Measurements from ENCODE around the gene ERC2. TPM values are rescaled to one million over a fixed set of nuclear protein-coding genes. Genes with fewer than 3 reads are reported as not detected.

The ERC2 gene
- total and polyA plus RNA-seq, 2 donors (not counting 3 experiments of a cell fraction or from before 2014, with no cell fraction given): 5.6 to 15.5 TPM

DNA sequence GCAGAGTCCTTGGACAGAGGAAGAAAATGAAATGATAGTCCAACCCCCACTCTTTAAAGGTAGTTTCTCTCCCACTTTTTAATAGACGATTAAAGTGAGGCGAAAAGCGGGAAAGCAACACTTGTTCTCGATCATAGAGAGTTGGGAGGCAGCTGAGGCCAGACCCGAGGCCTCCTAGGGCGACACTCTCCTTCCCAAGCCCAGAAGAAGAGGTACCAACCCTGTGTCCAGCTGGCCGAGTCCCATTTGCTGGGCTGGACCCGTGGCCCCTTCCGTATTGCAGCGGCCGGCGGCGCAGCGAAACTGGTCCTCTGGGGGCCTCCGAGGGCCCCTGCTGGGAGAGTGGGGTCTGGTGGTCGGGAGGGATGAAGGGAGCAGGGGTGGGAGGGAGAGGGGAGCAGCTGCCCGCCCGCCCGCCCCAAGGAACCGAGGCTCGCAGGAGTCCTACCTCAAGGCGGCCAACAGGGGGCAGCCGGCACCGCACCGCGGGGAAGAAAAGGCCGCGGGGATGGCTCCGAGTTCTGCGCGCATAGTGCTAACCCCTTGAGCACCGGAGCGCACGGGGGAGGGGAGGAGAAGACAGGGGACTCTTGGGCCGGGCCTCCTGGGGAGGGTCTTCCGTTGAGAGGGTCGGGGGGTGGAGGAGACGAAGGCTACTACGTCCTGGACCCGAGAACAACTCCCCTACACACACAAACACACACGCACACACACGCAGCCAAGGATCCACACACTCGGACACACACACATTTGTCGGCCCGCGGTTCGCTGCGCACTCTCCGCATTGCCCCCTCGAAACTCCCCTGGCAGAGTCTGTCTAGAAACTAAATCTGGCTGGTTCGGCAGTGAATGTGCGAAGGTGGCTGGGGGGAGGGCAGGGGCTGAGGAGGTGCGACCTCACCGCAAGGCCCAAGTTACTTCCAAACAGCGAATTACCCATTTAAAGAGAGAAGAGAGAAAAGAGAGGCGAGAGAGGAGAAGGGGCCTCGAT, 983.2 kb downstream of the ERC2 start:
- FAIRE-seq (peak; percentile 54), DNase-seq (ENCODE audit: low read depth, low spot score) (peak; percentile 53)
- H4K20me1 ChIP-seq (replicated peaks; ENCODE audit: control insufficient read depth, extremely low read depth, insufficient read depth, low read length): no peaks in the 10 kb centered on the region
- no peaks in the 10 kb centered on the region for H3K79me2 ChIP-seq (ENCODE audit: control insufficient read depth, insufficient read depth, low read length)
- CTCF ChIA-PET: interaction anchor here (0.6 to 5.8 kb wide), 14 partner anchors 9 to 1547 kb away, joined by 3 to 98 read pairs (median 4); no protein-coding TSS in a partner anchor
- no peaks in the 10 kb centered on the region for H3K9me1 ChIP-seq (replicated peaks; ENCODE audit: control insufficient read depth, extremely low read depth, insufficient read depth, low read length)
- H3K4me3 ChIP-seq (replicated peaks in 1 of 3; ENCODE audit: insufficient read depth in 1 of 3, low read depth in 1 of 3, low read length in 3 of 3): no peak overlapping the region
- no peak overlapping the region for H3K27ac ChIP-seq (ENCODE audit: insufficient read depth, low read depth, low read length)
- POLR2A ChIA-PET: no interaction called here
- no peaks in the 10 kb centered on the region for H3K9me3 ChIP-seq (replicated peaks; ENCODE audit: control insufficient read depth, insufficient read depth, low read length)
- intact Hi-C loops (cut with micrococcal nuclease): loop anchor here (1.0 to 5.0 kb wide), 11 partner anchors 117 to 962 kb away; no protein-coding TSS in a partner anchor
- no TSS peak for BruUV-seq (replicated peaks)
- H3K4me2 ChIP-seq (ENCODE audit: insufficient read depth, low read length): no peak overlapping the region
- peaks cover 14% of the 10 kb centered on the region for H3K4me1 ChIP-seq (ENCODE audit: control insufficient read depth, extremely low read depth, insufficient read depth, low read length)
- no peaks in the 10 kb centered on the region for H3K36me3 ChIP-seq (ENCODE audit: control insufficient read depth in 2 of 2, extremely low read depth in 1 of 2, insufficient read depth in 2 of 2, low read length in 2 of 2)
- H3K9ac ChIP-seq (replicated peaks; ENCODE audit: extremely low read depth, insufficient read depth, low read length): no peak overlapping the region
- H2AFZ ChIP-seq (ENCODE audit: low read depth, low read length): no peak overlapping the region
- peaks cover 77 to 88% of the 10 kb centered on the region in 2 experiments for H3K27me3 ChIP-seq (ENCODE audit: control insufficient read depth in 2 of 2, insufficient read depth in 2 of 2, low read length in 2 of 2)
- dilution Hi-C loops (cut with MboI; ENCODE audit: extremely low pct_ligation_motif_present, low sequenced_read_pairs): no loop called here
- TF ChIP-seq EZH2 (IDR thresholded peaks at IDR 0.05; ENCODE audit: borderline replicate concordance, low read depth, low read length, severe bottlenecking): peak; percentile 17
- TF ChIP-seq, protein P1, sequence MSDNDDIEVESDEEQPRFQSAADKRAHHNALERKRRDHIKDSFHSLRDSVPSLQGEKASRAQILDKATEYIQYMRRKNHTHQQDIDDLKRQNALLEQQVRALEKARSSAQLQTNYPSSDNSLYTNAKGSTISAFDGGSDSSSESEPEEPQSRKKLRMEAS (IDR thresholded peaks at IDR 0.05; ENCODE audit: insufficient read depth, insufficient read length): no peak
- TF ChIP-seq MYC (IDR thresholded peaks at IDR 0.05; ENCODE audit: low read depth, low read length): no peak
- TF ChIP-seq FOS (IDR thresholded peaks at IDR 0.05; ENCODE audit: borderline replicate concordance, insufficient read depth, low read length): no peak
- TF ChIP-seq GATA2 (IDR thresholded peaks at IDR 0.05; ENCODE audit: insufficient read depth, insufficient read length, low read depth, low read length): no peak
- TF ChIP-seq, protein P2, sequence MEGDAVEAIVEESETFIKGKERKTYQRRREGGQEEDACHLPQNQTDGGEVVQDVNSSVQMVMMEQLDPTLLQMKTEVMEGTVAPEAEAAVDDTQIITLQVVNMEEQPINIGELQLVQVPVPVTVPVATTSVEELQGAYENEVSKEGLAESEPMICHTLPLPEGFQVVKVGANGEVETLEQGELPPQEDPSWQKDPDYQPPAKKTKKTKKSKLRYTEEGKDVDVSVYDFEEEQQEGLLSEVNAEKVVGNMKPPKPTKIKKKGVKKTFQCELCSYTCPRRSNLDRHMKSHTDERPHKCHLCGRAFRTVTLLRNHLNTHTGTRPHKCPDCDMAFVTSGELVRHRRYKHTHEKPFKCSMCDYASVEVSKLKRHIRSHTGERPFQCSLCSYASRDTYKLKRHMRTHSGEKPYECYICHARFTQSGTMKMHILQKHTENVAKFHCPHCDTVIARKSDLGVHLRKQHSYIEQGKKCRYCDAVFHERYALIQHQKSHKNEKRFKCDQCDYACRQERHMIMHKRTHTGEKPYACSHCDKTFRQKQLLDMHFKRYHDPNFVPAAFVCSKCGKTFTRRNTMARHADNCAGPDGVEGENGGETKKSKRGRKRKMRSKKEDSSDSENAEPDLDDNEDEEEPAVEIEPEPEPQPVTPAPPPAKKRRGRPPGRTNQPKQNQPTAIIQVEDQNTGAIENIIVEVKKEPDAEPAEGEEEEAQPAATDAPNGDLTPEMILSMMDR (IDR thresholded peaks at IDR 0.05; ENCODE audit: extremely low read depth in 1 of 2, insufficient read depth in 1 of 2, low read depth in 1 of 2, low read length in 2 of 2): peak; percentile 27 to 83
- TF ChIP-seq POLR2A (IDR thresholded peaks at IDR 0.05; ENCODE audit: low read depth, low read length): no peak
- no peak for TF ChIP-seq JUN (IDR thresholded peaks at IDR 0.05; ENCODE audit: borderline replicate concordance, insufficient read depth, insufficient read length, low read depth)
